Loucy (cell line): ENCODE results near the gene MAFF.
"Not testable (repeated sequence)": the region's sequence is repeated elsewhere in the genome, so short reads cannot be mapped to it uniquely, and the experiment has no call there.

Experiments
- H2AFZ ChIP-seq: fragments of 200-600 bp; sonication (generic); 2 replicates; pipeline ENCODE4 v1.6.0; 2016; ENCODE audit warnings: antibody characterized with exemption, mild to moderate bottlenecking, low read length, moderate library complexity
- H3F3A ChIP-seq: fragments of 200-600 bp; 2 replicates; pipeline ENCODE4 v1.6.0; 2016; ENCODE audit warnings: antibody characterized with exemption, low read depth, mild to moderate bottlenecking
- H3K27me3 ChIP-seq: fragments of 200-600 bp; sonication (generic); 2 replicates; pipeline ENCODE4 v1.6.1; 2014; ENCODE audit warnings: low read length, mild to moderate bottlenecking; ENCODE audit not compliant: insufficient read depth, poor library complexity, severe bottlenecking
- H3K36me3 ChIP-seq: fragments of 200-600 bp; sonication (generic); 2 replicates; pipeline ENCODE4 v1.6.1; 2016; ENCODE audit warnings: low read length; ENCODE audit not compliant: insufficient read depth
- H3K4me1 ChIP-seq: fragments of 200-600 bp; sonication (generic); 2 replicates; pipeline ENCODE4 v1.5.1; 2014; ENCODE audit warnings: low read length, mild to moderate bottlenecking; ENCODE audit not compliant: insufficient read depth, poor library complexity, severe bottlenecking
- H3K4me2 ChIP-seq: fragments of 200-600 bp; sonication (generic); 2 replicates; pipeline ENCODE4 v1.6.0; 2014; ENCODE audit warnings: antibody characterized with exemption, low read length, low read depth, mild to moderate bottlenecking; ENCODE audit not compliant: poor library complexity, severe bottlenecking
- H3K4me3 ChIP-seq: fragments of 200-600 bp; sonication (generic); 2 replicates; pipeline ENCODE4 v1.5.1; 2014; ENCODE audit warnings: low read length, mild to moderate bottlenecking, mixed read lengths; ENCODE audit not compliant: poor library complexity, severe bottlenecking
- H3K79me2 ChIP-seq: fragments of 200-600 bp; sonication (generic); 2 replicates; pipeline ENCODE4 v1.6.1; 2014; ENCODE audit warnings: low read length; ENCODE audit not compliant: insufficient read depth
- H3K9ac ChIP-seq: fragments of 200-600 bp; sonication (generic); 2 replicates; pipeline ENCODE4 v1.6.0; 2014; ENCODE audit warnings: mild to moderate bottlenecking, low read depth, low read length, moderate library complexity; ENCODE audit not compliant: poor library complexity, severe bottlenecking
- H3K9me2 ChIP-seq: fragments of 200-600 bp; sonication (generic); replicated peaks from 2 replicates; pipeline ENCODE4 v1.6.1; 2016; ENCODE audit warnings: low read depth, low read length, mixed read lengths
- H3K9me3 ChIP-seq: fragments of 200-600 bp; sonication (generic); 2 replicates; pipeline ENCODE4 v1.6.1; 2014; ENCODE audit warnings: mild to moderate bottlenecking, antibody characterized with exemption, low read length, low read depth; ENCODE audit not compliant: insufficient read depth
- H4K20me1 ChIP-seq: fragments of 200-600 bp; sonication (generic); 2 replicates; pipeline ENCODE4 v1.6.0; 2014; ENCODE audit warnings: antibody characterized with exemption, low read length, mild to moderate bottlenecking; ENCODE audit not compliant: insufficient read depth, poor library complexity, severe bottlenecking
- EZH2phosphoT487 ChIP-seq: fragments of 200-600 bp; IDR thresholded peaks from 2 replicates; pipeline ENCODE4 v1.6.1; 2018; ENCODE audit warnings: antibody characterized with exemption, mild to moderate bottlenecking, moderate library complexity, borderline replicate concordance
- TF ChIP-seq, protein P1 (sequence below): fragments of 200-600 bp; sonication (generic); conservative IDR thresholded peaks from 2 replicates; pipeline ENCODE4 v1.5.1; 2014; ENCODE audit warnings: mild to moderate bottlenecking, antibody characterized with exemption, low read length

The MAFF gene

DNA sequence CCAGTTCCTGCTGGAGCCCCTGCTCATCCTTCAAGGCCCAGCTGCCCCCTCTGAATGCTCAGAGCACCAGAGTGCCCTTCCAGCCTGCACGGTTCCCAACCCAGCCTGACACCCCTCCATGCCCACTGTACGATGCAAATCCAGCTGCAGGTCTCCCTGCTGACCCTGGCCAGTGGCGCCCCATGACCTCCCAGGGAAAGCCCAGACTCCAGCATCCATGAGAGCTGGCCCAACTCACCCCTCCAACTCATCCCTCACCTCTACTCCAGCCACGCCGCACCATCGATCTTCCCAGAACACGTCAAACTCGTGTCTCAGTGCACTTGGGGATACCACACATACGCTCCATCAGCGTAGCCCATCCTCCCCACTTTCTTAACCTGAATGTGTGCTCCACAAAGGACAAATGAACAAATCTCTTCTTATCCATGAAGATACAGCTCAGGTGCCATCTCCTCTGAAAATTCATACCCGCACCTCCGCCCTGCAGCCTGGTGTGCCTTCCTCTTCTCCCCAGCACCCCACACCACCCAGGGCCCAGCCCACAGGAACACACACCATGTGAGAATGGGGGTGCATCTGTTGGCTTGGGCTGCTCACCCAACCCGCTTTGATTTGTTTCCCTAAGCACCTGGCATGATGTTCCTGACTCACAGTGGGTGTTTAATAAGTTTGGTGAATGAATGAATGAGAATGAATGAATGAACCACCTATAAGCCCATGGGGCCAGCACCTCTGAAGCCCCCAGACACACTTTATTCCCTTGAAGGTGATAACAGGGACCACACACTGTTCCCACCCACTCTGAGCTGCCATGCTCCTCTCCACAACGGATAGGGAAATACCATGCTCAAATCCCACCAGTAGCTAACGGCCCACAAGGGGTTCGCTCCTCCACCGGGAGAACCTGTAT is 26.3 kb upstream of the MAFF start:
- Histone ChIP-seq H3K4me3 (peak overlapping the region; percentile 59), H3K27me3 (no peaks in the 10 kb centered on the region), H3K9me2 (no peaks in the 10 kb centered on the region), H4K20me1 (no peaks in the 10 kb centered on the region), H2AFZ (no peak overlapping the region), H3K36me3 (no peaks in the 10 kb centered on the region), H3K79me2 (peaks cover 37% of the 10 kb centered on the region), H3K9ac (peak overlapping the region; percentile 67), H3F3A (no peaks in the 10 kb centered on the region), H3K4me2 (peak overlapping the region; percentile 76), H3K4me1 (peaks cover 63% of the 10 kb centered on the region), H3K9me3 (no peaks in the 10 kb centered on the region)
- TF ChIP-seq, protein P1, sequence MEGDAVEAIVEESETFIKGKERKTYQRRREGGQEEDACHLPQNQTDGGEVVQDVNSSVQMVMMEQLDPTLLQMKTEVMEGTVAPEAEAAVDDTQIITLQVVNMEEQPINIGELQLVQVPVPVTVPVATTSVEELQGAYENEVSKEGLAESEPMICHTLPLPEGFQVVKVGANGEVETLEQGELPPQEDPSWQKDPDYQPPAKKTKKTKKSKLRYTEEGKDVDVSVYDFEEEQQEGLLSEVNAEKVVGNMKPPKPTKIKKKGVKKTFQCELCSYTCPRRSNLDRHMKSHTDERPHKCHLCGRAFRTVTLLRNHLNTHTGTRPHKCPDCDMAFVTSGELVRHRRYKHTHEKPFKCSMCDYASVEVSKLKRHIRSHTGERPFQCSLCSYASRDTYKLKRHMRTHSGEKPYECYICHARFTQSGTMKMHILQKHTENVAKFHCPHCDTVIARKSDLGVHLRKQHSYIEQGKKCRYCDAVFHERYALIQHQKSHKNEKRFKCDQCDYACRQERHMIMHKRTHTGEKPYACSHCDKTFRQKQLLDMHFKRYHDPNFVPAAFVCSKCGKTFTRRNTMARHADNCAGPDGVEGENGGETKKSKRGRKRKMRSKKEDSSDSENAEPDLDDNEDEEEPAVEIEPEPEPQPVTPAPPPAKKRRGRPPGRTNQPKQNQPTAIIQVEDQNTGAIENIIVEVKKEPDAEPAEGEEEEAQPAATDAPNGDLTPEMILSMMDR, result no peak
- TF ChIP-seq EZH2phosphoT487, result no peak

DNA sequence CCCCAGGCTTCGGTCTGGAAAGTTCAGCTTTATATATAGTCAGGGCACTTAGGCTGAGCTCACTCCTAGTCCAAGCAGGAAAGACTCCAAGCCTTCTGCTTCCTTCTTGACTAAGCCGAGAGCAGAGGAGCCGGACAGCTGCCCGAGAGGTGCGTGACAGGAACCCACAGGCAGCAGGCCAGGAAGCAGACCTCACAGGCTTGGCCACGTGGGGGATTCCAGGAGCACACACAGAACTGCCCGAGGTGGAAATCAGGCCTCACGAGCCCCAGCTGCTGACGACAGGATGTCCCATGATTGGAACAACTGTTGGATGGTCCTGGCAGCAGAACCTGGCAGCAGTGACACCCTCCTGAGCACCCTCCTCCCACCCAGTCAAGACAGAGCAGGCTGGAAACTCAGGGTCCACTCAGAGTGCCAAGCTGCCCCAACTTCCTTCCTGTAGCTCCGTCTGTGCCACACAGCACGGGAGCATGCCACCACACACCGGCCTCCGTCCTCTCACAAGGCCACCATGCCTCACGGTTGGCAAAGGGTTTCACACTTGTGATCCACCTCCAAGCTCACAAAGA is 25.5 kb upstream of the MAFF start:
- Histone ChIP-seq H3K4me1 (peaks cover 70% of the 10 kb centered on the region), H4K20me1 (no peaks in the 10 kb centered on the region), H3K9ac (peak overlapping the region; percentile 67), H3K4me2 (peak overlapping the region; percentile 76), H3F3A (no peaks in the 10 kb centered on the region), H3K79me2 (peaks cover 45% of the 10 kb centered on the region), H3K27me3 (no peaks in the 10 kb centered on the region), H3K9me3 (no peaks in the 10 kb centered on the region), H2AFZ (no peak overlapping the region), H3K36me3 (no peaks in the 10 kb centered on the region), H3K4me3 (peak overlapping the region; percentile 59), H3K9me2 (no peaks in the 10 kb centered on the region)
- TF ChIP-seq, protein P1, result no peak
- TF ChIP-seq EZH2phosphoT487, result no peak

DNA sequence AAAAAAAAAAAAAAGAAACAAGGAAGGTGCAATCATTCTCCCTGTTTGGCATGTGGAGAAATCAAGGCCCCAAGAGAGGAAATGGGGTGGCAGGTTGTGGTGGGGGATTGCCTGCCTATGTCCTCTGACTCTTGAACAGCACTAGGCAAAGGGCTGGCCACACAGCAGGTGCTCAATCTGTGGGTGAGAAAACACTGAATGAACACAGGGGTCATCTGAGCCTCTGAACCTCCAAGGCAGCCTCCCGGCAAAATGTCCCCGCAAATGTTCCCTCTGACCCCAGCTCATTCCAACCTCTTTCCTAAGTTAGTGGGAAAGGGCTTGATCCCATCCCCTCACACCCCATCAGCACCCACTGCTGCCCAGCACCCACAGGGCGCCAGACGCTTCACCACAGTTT is 24.8 kb upstream of the MAFF start:
- Histone ChIP-seq H3K9ac (peak overlapping the region; percentile 67), H3K27me3 (no peaks in the 10 kb centered on the region), H3K36me3 (no peaks in the 10 kb centered on the region), H3K4me3 (peak overlapping the region; percentile 59), H3K9me3 (no peaks in the 10 kb centered on the region), H3K79me2 (peaks cover 47% of the 10 kb centered on the region), H4K20me1 (no peaks in the 10 kb centered on the region), H3F3A (no peaks in the 10 kb centered on the region), H3K4me2 (peak overlapping the region; percentile 76), H2AFZ (no peak overlapping the region), H3K4me1 (peaks cover 72% of the 10 kb centered on the region), H3K9me2 (no peaks in the 10 kb centered on the region)
- TF ChIP-seq EZH2phosphoT487, result no peak
- TF ChIP-seq, protein P1, result no peak

DNA sequence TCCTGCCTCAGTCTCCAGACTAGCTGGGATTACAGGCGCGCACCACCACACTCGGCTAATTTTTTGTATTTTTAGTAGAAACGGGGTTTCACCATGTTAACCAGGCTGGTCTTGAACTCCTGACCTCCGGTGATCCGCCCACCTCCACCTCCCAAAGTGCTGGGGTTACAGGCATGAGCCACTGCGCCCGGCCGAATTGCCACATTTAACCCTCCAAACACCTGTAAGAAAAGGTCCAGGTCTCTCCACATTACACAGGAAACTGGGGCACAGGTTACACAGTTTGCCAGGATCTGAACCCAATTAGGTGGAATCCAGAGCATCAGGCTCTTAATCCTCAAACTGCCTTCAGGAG is 24.2 kb upstream of the MAFF start:
- H3F3A ChIP-seq, H3K9me3 ChIP-seq, H3K36me3 ChIP-seq, H4K20me1 ChIP-seq, H2AFZ ChIP-seq, H3K9me2 ChIP-seq, H3K27me3 ChIP-seq, H3K4me3 ChIP-seq: not testable (repeated sequence)
- H3K9ac ChIP-seq, result peak overlapping the region; percentile 67
- H3K79me2 ChIP-seq, result peaks cover 46% of the 10 kb centered on the region
- peaks cover 71% of the 10 kb centered on the region for H3K4me1 ChIP-seq
- peak overlapping the region; percentile 76 for H3K4me2 ChIP-seq
